ENCODE measurements around the gene RAB15.

The RAB15 gene

DNA sequence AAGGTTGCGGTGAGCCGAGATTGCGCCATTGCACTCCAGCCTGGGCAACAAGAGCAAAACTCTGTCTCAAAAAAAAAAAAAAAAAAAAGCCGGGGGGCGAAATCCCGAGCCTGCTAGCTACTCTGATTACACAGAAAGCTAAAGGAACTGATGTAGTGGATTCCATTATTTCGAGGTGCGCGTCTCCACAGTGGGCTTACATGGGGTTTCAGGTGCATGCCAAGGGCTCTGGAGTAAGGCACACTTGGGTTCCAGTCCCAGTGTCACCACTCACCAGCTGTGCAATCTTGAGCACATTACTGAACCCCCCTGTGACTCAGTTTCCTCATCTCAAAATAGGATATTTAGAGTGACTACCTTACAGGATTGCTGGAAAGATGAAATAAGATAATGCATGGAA lies 1.7 kb upstream of the RAB15 start:
- ChIA-PET CTCF (interaction anchor here (1.6 kb wide), 1 partner anchor 82 kb away, joined by 5 read pairs; no protein-coding TSS in a partner anchor), POLR2A (interaction anchor here (0.6 kb wide), 1 partner anchor 635 kb away, joined by 4 read pairs; no protein-coding TSS in a partner anchor)
- Histone ChIP-seq H3K27ac (ENCODE audit: extremely low read depth, low read depth, low read length) (no peak overlapping the region), H3K4me3 (ENCODE audit: low read depth, low read length) (no peak overlapping the region), H3K9me3 (ENCODE audit: control insufficient read depth, insufficient read depth, low read depth, low read length) (no peaks in the 10 kb centered on the region), H3K36me3 (ENCODE audit: control insufficient read depth in 2 of 2, insufficient read depth in 1 of 2, low read length in 2 of 2) (no peaks in the 10 kb centered on the region), H3K4me1 (ENCODE audit: control insufficient read depth, insufficient read depth, low read length) (peaks cover 5% of the 10 kb centered on the region; the same call in 1 of the 2 replicates)
- TF ChIP-seq ZBTB44 (tag by site-specific recombination; IDR thresholded peaks at IDR 0.05), result no peak
- no peak for TF ChIP-seq ZBTB26 (tag by site-specific recombination; optimal IDR thresholded peaks at IDR 0.05)
- TF ChIP-seq, protein P1, sequence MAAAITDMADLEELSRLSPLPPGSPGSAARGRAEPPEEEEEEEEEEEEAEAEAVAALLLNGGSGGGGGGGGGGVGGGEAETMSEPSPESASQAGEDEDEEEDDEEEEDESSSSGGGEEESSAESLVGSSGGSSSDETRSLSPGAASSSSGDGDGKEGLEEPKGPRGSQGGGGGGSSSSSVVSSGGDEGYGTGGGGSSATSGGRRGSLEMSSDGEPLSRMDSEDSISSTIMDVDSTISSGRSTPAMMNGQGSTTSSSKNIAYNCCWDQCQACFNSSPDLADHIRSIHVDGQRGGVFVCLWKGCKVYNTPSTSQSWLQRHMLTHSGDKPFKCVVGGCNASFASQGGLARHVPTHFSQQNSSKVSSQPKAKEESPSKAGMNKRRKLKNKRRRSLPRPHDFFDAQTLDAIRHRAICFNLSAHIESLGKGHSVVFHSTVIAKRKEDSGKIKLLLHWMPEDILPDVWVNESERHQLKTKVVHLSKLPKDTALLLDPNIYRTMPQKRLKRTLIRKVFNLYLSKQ (tag by site-specific recombination; IDR thresholded peaks at IDR 0.05; ENCODE audit: borderline replicate concordance), result no peak
- TF ChIP-seq, protein P2, sequence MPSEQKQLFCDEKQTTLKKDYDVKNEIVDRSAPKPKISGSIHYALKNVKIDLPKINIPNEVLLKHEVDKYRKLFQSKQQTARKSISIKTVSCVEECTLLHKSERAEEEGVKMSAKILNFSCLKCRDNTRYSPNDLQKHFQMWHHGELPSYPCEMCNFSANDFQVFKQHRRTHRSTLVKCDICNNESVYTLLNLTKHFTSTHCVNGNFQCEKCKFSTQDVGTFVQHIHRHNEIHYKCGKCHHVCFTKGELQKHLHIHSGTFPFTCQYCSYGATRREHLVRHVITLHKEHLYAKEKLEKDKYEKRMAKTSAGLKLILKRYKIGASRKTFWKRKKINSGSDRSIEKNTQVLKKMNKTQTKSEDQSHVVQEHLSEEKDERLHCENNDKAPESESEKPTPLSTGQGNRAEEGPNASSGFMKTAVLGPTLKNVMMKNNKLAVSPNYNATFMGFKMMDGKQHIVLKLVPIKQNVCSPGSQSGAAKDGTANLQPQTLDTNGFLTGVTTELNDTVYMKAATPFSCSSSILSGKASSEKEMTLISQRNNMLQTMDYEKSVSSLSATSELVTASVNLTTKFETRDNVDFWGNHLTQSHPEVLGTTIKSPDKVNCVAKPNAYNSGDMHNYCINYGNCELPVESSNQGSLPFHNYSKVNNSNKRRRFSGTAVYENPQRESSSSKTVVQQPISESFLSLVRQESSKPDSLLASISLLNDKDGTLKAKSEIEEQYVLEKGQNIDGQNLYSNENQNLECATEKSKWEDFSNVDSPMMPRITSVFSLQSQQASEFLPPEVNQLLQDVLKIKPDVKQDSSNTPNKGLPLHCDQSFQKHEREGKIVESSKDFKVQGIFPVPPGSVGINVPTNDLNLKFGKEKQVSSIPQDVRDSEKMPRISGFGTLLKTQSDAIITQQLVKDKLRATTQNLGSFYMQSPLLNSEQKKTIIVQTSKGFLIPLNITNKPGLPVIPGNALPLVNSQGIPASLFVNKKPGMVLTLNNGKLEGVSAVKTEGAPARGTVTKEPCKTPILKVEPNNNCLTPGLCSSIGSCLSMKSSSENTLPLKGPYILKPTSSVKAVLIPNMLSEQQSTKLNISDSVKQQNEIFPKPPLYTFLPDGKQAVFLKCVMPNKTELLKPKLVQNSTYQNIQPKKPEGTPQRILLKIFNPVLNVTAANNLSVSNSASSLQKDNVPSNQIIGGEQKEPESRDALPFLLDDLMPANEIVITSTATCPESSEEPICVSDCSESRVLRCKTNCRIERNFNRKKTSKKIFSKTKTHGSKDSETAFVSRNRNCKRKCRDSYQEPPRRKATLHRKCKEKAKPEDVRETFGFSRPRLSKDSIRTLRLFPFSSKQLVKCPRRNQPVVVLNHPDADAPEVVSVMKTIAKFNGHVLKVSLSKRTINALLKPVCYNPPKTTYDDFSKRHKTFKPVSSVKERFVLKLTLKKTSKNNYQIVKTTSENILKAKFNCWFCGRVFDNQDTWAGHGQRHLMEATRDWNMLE (tag by site-specific recombination; conservative IDR thresholded peaks at IDR 0.05; ENCODE audit: low read depth), result no peak
- TF ChIP-seq ZNF112 (tag by site-specific recombination; IDR thresholded peaks at IDR 0.05), result no peak
- TF ChIP-seq ZNF621 (tag by site-specific recombination; IDR thresholded peaks at IDR 0.05), result no peak
- TF ChIP-seq ZNF18 (tag by site-specific recombination; IDR thresholded peaks at IDR 0.05), result no peak
- TF ChIP-seq ZNF140 (tag by site-specific recombination; IDR thresholded peaks at IDR 0.05), result no peak
- TF ChIP-seq ZNF16 (tag by site-specific recombination; IDR thresholded peaks at IDR 0.05; ENCODE audit: low read depth), result no peak
- TF ChIP-seq, protein P3, sequence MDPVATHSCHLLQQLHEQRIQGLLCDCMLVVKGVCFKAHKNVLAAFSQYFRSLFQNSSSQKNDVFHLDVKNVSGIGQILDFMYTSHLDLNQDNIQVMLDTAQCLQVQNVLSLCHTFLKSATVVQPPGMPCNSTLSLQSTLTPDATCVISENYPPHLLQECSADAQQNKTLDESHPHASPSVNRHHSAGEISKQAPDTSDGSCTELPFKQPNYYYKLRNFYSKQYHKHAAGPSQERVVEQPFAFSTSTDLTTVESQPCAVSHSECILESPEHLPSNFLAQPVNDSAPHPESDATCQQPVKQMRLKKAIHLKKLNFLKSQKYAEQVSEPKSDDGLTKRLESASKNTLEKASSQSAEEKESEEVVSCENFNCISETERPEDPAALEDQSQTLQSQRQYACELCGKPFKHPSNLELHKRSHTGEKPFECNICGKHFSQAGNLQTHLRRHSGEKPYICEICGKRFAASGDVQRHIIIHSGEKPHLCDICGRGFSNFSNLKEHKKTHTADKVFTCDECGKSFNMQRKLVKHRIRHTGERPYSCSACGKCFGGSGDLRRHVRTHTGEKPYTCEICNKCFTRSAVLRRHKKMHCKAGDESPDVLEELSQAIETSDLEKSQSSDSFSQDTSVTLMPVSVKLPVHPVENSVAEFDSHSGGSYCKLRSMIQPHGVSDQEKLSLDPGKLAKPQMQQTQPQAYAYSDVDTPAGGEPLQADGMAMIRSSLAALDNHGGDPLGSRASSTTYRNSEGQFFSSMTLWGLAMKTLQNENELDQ (tag by site-specific recombination; IDR thresholded peaks at IDR 0.05; ENCODE audit: low read depth), result no peak
- no peak for TF ChIP-seq ZNF777 (tag by site-specific recombination; IDR thresholded peaks at IDR 0.05; ENCODE audit: borderline replicate concordance)
- TF ChIP-seq ZNF184 (tag by site-specific recombination; IDR thresholded peaks at IDR 0.05), result no peak
